Vagina (tissue), 2 donors: Measurements from ENCODE around the gene TFDP2.

Experiments
- CTCF ChIP-seq, 3 experiments: fragments of 450-650 bp in 2 of 3; fragments of 200-600 bp in 1 of 3; sonication (generic) in 1 of 3; IDR thresholded peaks; one replicate each; pipeline ENCODE4 v1.5.1; 2017 to 2019; ENCODE audit warnings: antibody characterized with exemption in 3 of 3, mild to moderate bottlenecking in 2 of 3, moderate library complexity in 2 of 3
- POLR2AphosphoS5 ChIP-seq, 2 donors: sonication (generic); formaldehyde crosslinking; IDR thresholded peaks; one replicate each; pipeline ENCODE4 v1.9.0; 2017; ENCODE audit warnings: antibody characterized with exemption in 2 of 2, mild to moderate bottlenecking in 2 of 2, low read depth in 1 of 2; ENCODE audit not compliant: insufficient read depth in 1 of 2

GRCh38 chr3:141972399-141972798, 176.9 kb downstream of the TFDP2 start:
- no peak for TF ChIP-seq CTCF (IDR thresholded peaks at IDR 0.05)
- TF ChIP-seq POLR2AphosphoS5 (IDR thresholded peaks at IDR 0.05; ENCODE audit: insufficient read depth in 1 of 2, low read depth in 1 of 2) = no peak
